Activated CD4-positive, alpha-beta T cell treated with anti-CD3 and anti-CD28 coated beads, Interleukin-2, amount 10 ng/mL, durations not matched to agents 7 days and 5 days (primary cell): ENCODE data around the gene GRHPR. TPM values are rescaled to one million over a fixed set of nuclear protein-coding genes. Genes with fewer than 3 reads are reported as not detected.
"Not testable (repeated sequence)": the region's sequence is repeated elsewhere in the genome, so short reads cannot be mapped to it uniquely, and the experiment has no call there.

ENCODE experiments used
- CTCF ChIA-PET: fragments of 350-600 bp; sonication (Branson Sonifier 250); formaldehyde crosslinking; loops from one replicate; lab custom pipeline; 2021; ENCODE audit warnings: antibody characterized with exemption; lab: Charles Lee
- POLR2A ChIA-PET: fragments of 350-600 bp; sonication (Branson Sonifier 250); formaldehyde crosslinking; loops from one replicate; lab custom pipeline; 2021; ENCODE audit warnings: antibody characterized with exemption; lab: Charles Lee
- DNase-seq: peaks from one replicate; pipeline ENCODE4 v3.0.0-alpha.2; 2020
- H3K27ac Mint-ChIP-seq: one replicate; pipeline ENCODE4 v1.8.0; 2021; ENCODE audit warnings: mild to moderate bottlenecking, moderate library complexity, mixed read lengths
- H3K27me3 Mint-ChIP-seq: one replicate; pipeline ENCODE4 v1.8.0; 2021; ENCODE audit warnings: mixed read lengths
- H3K36me3 Mint-ChIP-seq: one replicate; pipeline ENCODE4 v1.8.0; 2021; ENCODE audit warnings: low read depth, mixed read lengths
- H3K4me1 Mint-ChIP-seq: one replicate; pipeline ENCODE4 v1.8.0; 2021; ENCODE audit warnings: mixed read lengths
- H3K4me3 Mint-ChIP-seq: one replicate; pipeline ENCODE4 v1.8.0; 2021; ENCODE audit warnings: mild to moderate bottlenecking, moderate library complexity, mixed read lengths
- H3K9me3 Mint-ChIP-seq: one replicate; pipeline ENCODE4 v1.8.0; 2021; ENCODE audit warnings: mixed read lengths
- total RNA-seq, 2 experiments: library from RNA; stranded (reverse); gene quantifications; one replicate each; pipeline ENCODE4 v1.2.3, GENCODE V29; 2021

The GRHPR gene
- total RNA-seq, 2 experiments from 2014 or later, result 49.8 to 53.7 TPM

DNA sequence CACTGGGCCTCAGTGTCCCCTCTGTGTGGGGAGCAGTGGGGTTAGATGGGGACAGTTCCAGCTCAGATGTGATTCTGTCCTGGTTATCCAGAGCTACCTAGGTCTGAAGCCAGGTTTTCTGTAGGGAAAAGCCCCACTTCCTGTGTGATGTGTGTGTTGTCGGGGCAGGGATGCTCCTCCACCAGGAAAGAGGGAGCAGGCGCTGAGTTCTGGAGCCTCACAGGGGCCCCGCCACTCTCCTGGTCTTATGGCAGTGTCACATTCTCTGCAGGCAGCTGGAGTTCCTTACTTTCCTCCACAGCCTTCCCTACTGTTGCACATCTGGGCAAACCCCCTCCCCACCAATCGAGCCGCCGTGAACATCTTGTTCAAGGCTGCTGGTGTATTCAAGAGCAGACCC lies 39.1 kb upstream of the GRHPR start:
- no peaks in the 10 kb centered on the region for H3K36me3 Mint-ChIP-seq
- POLR2A ChIA-PET, result no interaction called here

GRCh38 chr9:37383876-37384746 lies 38.4 kb upstream of the GRHPR start:
- Mint-ChIP-seq H3K27ac (no peak overlapping the region), H3K27me3 (no peaks in the 10 kb centered on the region), H3K4me3 (no peak overlapping the region), H3K4me1 (no peaks in the 10 kb centered on the region), H3K9me3 (no peaks in the 10 kb centered on the region), H3K36me3 (no peaks in the 10 kb centered on the region)
- CTCF ChIA-PET, result interaction anchor here (1.0 to 1.3 kb wide), 2 partner anchors 11 to 12 kb away, joined by 3 to 4 read pairs; no protein-coding TSS in a partner anchor
- DNase-seq, result no peak
- POLR2A ChIA-PET, result no interaction called here

More for the DNA sequence above, 39.1 kb upstream of the GRHPR start:
- no peaks in the 10 kb centered on the region for H3K4me1 Mint-ChIP-seq
- CTCF ChIA-PET, result interaction anchor here (1.3 kb wide), 1 partner anchor 28 kb away, joined by 4 read pairs; no protein-coding TSS in a partner anchor
- no peak for DNase-seq
- no peaks in the 10 kb centered on the region for H3K27me3 Mint-ChIP-seq
- H3K9me3 Mint-ChIP-seq, result no peaks in the 10 kb centered on the region
- no peak overlapping the region for H3K27ac Mint-ChIP-seq
- no peak overlapping the region for H3K4me3 Mint-ChIP-seq

DNA sequence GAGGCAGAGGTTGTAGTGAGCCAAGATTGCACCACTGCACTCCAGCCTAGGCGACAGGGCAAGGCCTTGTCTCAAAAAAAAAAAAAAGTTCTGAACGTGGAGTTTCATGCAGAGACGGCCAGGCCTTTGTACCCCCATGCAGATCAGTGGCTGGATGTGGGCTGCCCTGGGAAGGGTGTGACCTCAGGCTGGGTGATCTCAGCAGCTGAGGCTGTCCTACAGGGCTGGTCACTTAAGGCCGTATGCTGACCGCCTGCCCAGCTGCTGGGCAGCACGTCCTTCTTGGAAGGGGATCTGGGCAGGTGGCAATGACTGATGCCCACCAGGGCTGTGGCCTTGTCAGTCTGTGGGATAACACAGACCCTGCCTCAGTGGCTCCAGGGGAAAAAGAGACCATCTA lies 37.2 kb upstream of the GRHPR start:
- DNase-seq, result no peak
- Mint-ChIP-seq H3K36me3 (no peaks in the 10 kb centered on the region), H3K4me3 (no peak overlapping the region), H3K4me1 (no peaks in the 10 kb centered on the region), H3K27ac (no peak overlapping the region), H3K9me3 (no peaks in the 10 kb centered on the region), H3K27me3 (no peaks in the 10 kb centered on the region)
- CTCF ChIA-PET, result interaction anchor here (0.6 to 1.3 kb wide), 3 partner anchors 10 to 14 kb away, joined by 3 to 6 read pairs (median 4); no protein-coding TSS in a partner anchor
- POLR2A ChIA-PET, result no interaction called here

DNA sequence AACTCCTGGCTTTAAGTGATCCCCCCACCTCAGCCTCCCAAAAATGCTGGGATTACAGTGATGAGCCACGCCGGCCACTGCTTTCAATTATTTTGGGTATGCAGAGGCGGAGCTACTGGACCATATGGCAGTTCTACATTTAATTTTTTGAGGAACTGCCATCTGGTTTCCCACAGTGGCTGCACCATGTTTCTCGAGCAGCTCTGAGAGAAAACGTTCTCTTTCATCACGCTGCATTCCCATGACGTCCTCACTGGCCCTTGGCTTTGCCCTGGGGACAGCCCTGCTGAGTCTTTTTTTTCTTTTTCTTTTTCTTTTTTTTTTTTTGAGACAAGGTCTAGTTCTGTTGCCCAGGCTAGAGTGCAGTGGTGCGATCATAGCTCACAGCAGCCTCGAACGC lies 35.5 kb upstream of the GRHPR start:
- no peak for DNase-seq
- CTCF ChIA-PET, result interaction anchor here (0.6 kb wide), 1 partner anchor 20 kb away, joined by 3 read pairs; no protein-coding TSS in a partner anchor

DNA sequence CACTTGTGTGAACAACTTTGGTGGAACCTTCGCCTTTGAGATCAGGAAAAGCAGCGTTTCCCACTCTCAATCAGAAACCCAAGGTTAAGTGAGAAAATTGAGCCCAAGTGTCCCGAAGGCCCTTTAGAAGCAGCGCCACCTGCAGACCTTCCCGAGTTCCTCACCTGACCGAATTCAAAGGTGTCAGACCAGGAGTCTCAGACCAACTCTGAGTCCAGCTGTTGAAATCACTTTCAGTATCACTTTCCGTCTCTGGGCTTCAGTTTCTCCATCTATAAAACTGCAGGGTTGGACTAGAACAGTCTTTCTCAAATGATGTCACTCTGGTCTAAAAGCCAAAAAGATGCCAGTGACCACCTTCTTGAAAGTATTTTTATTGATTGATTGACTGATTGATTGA lies 31.7 kb upstream of the GRHPR start:
- Mint-ChIP-seq H3K27ac (no peak overlapping the region), H3K9me3 (no peaks in the 10 kb centered on the region), H3K4me3 (no peak overlapping the region), H3K27me3 (no peaks in the 10 kb centered on the region), H3K36me3 (no peaks in the 10 kb centered on the region), H3K4me1 (peaks cover 4% of the 10 kb centered on the region)
- ChIA-PET POLR2A (no interaction called here), CTCF (interaction anchor here (1.0 to 1.4 kb wide), 2 partner anchors 20 to 41 kb away, joined by 3 to 4 read pairs; no protein-coding TSS in a partner anchor)
- peak; percentile 53 for DNase-seq

More for the DNA sequence above, 35.5 kb upstream of the GRHPR start:
- POLR2A ChIA-PET, result no interaction called here
- Mint-ChIP-seq H3K9me3 (no peaks in the 10 kb centered on the region), H3K36me3 (no peaks in the 10 kb centered on the region), H3K27me3 (no peaks in the 10 kb centered on the region), H3K4me1 (peaks cover 4% of the 10 kb centered on the region), H3K27ac (no peak overlapping the region), H3K4me3 (no peak overlapping the region)

- H3K4me3 Mint-ChIP-seq, result no peak overlapping the region
- no peak overlapping the region for H3K27ac Mint-ChIP-seq
- peaks cover 4% of the 10 kb centered on the region for H3K4me1 Mint-ChIP-seq
- DNase-seq, result no peak
- H3K36me3 Mint-ChIP-seq, result no peaks in the 10 kb centered on the region
- POLR2A ChIA-PET, result no interaction called here
- no peaks in the 10 kb centered on the region for H3K9me3 Mint-ChIP-seq
- CTCF ChIA-PET, result interaction anchor here (0.6 to 0.8 kb wide), 3 partner anchors 88 to 415 kb away, joined by 3 to 5 read pairs (median 3); no protein-coding TSS in a partner anchor
- H3K27me3 Mint-ChIP-seq, result no peaks in the 10 kb centered on the region
These were observed 30.2 kb upstream of the GRHPR start for GRCh38 chr9:37392272-37392671.

DNA sequence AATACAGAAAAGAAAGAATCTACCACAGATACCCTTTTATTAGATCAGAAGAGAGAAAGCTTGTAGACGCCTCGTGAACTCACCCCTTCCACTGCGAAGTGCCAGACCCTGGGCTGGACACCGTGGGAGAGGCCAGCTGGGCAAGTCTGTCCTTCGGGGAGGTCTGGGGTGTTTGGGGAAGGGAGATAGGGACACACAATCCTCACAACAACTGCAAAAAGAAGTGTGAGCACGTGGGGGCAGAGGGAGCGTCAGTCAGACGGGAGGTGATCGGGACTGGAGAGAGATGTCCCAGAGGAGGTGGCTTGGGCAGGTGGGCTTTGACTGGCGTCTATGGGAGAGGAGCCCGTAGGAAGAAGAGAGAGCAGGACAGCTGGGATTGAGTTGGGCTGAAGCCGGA lies 27.3 kb upstream of the GRHPR start:
- CTCF ChIA-PET, result interaction anchor here (1.5 to 1.8 kb wide), 2 partner anchors 10 to 15 kb away, joined by 3 to 4 read pairs; no protein-coding TSS in a partner anchor
- DNase-seq, result no peak
- POLR2A ChIA-PET, result no interaction called here

GRCh38 chr9:37395663-37396062 lies 26.8 kb upstream of the GRHPR start:
- ChIA-PET POLR2A (no interaction called here), CTCF (interaction anchor here (1.5 to 1.8 kb wide), 2 partner anchors 10 to 14 kb away, joined by 3 to 4 read pairs; no protein-coding TSS in a partner anchor)
- Mint-ChIP-seq H3K27ac (no peak overlapping the region), H3K4me3 (no peak overlapping the region), H3K27me3 (no peaks in the 10 kb centered on the region), H3K4me1 (peaks cover 4% of the 10 kb centered on the region), H3K36me3 (no peaks in the 10 kb centered on the region), H3K9me3 (no peaks in the 10 kb centered on the region)
- no peak for DNase-seq

More for the DNA sequence above, 27.3 kb upstream of the GRHPR start:
- no peak overlapping the region for H3K4me3 Mint-ChIP-seq
- no peaks in the 10 kb centered on the region for H3K9me3 Mint-ChIP-seq
- no peaks in the 10 kb centered on the region for H3K27me3 Mint-ChIP-seq
- H3K4me1 Mint-ChIP-seq, result peaks cover 4% of the 10 kb centered on the region
- no peaks in the 10 kb centered on the region for H3K36me3 Mint-ChIP-seq
- H3K27ac Mint-ChIP-seq, result no peak overlapping the region

- H3K9me3 Mint-ChIP-seq, H3K4me1 Mint-ChIP-seq, H3K27ac Mint-ChIP-seq, H3K27me3 Mint-ChIP-seq, H3K4me3 Mint-ChIP-seq, CTCF ChIA-PET, POLR2A ChIA-PET, DNase-seq, H3K36me3 Mint-ChIP-seq: not testable (repeated sequence)
These were observed 24.5 kb upstream of the GRHPR start for GRCh38 chr9:37397948-37398347.

GRCh38 chr9:37398464-37399025 lies 24.0 kb upstream of the GRHPR start:
- Mint-ChIP-seq H3K4me3 (no peak overlapping the region), H3K27me3 (no peaks in the 10 kb centered on the region), H3K4me1 (no peaks in the 10 kb centered on the region), H3K27ac (no peak overlapping the region), H3K9me3 (no peaks in the 10 kb centered on the region), H3K36me3 (no peaks in the 10 kb centered on the region)
- CTCF ChIA-PET, result no interaction called here
- POLR2A ChIA-PET, result no interaction called here
- no peak for DNase-seq

GRCh38 chr9:37399336-37399735 lies 23.2 kb upstream of the GRHPR start:
- Mint-ChIP-seq H3K9me3 (no peaks in the 10 kb centered on the region), H3K4me1 (no peaks in the 10 kb centered on the region), H3K27me3 (peaks cover 1% of the 10 kb centered on the region), H3K4me3 (no peak overlapping the region), H3K36me3 (no peaks in the 10 kb centered on the region), H3K27ac (no peak overlapping the region)
- no peak for DNase-seq
- ChIA-PET CTCF (interaction anchor here (0.6 kb wide), 1 partner anchor 14 kb away, joined by 6 read pairs; no protein-coding TSS in a partner anchor), POLR2A (no interaction called here)

- no peaks in the 10 kb centered on the region for H3K36me3 Mint-ChIP-seq
- DNase-seq, result no peak
- H3K4me3 Mint-ChIP-seq, result no peak overlapping the region
- H3K27ac Mint-ChIP-seq, result no peak overlapping the region
- H3K4me1 Mint-ChIP-seq, result peaks cover 7% of the 10 kb centered on the region
- CTCF ChIA-PET, result no interaction called here
- H3K9me3 Mint-ChIP-seq, result no peaks in the 10 kb centered on the region
- POLR2A ChIA-PET, result no interaction called here
- peaks cover 8% of the 10 kb centered on the region for H3K27me3 Mint-ChIP-seq
These were observed 17.9 kb upstream of the GRHPR start for GRCh38 chr9:37404590-37404989.

GRCh38 chr9:37405350-37405749 lies 17.1 kb upstream of the GRHPR start:
- Mint-ChIP-seq H3K4me3 (no peak overlapping the region), H3K36me3 (no peaks in the 10 kb centered on the region)
- POLR2A ChIA-PET, result no interaction called here

More at GRCh38 chr9:37405350-37405749, 17.1 kb upstream of the GRHPR start:
- H3K27ac Mint-ChIP-seq, result no peak overlapping the region
- no peaks in the 10 kb centered on the region for H3K9me3 Mint-ChIP-seq
- peaks cover 8% of the 10 kb centered on the region for H3K27me3 Mint-ChIP-seq
- no peak for DNase-seq
- CTCF ChIA-PET, result no interaction called here
- peaks cover 11% of the 10 kb centered on the region for H3K4me1 Mint-ChIP-seq
